NK-92 (cell line): ENCODE results near the gene ATP6V0D1.

Experiments
- DNase-seq: peaks from one replicate; lab custom pipeline; 2025; ENCODE audit not compliant: unreplicated experiment; lab: John Stamatoyannopoulos, UW

Gene ATP6V0D1

GRCh38 chr16:67445913-67446907 lies 34.7 kb downstream of the ATP6V0D1 start:
- DNase-seq, result no peak

- no peak for DNase-seq
Measured at GRCh38 chr16:67445441-67445912, 35.5 kb downstream of the ATP6V0D1 start.

DNA sequence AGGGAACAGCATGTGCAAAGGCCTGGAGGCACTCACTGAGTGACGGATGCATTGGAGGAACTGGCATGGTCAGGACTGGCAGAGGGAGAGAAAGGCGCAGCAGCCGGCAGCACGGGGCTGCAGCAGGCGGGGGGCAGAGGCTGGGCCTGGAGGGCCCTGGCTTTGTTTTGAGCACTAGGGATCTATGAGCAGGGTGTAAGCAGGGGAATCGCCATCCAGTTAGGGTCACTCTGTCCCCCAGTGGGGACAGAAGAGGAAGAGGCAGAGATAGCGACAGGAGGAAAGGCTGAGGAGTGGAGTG lies 35.9 kb downstream of the ATP6V0D1 start:
- no peak for DNase-seq

- DNase-seq, result no peak
Measured at GRCh38 chr16:67444259-67445125, 36.5 kb downstream of the ATP6V0D1 start.

- DNase-seq, result no peak
Measured at GRCh38 chr16:67443265-67443664, 37.7 kb downstream of the ATP6V0D1 start.

DNA sequence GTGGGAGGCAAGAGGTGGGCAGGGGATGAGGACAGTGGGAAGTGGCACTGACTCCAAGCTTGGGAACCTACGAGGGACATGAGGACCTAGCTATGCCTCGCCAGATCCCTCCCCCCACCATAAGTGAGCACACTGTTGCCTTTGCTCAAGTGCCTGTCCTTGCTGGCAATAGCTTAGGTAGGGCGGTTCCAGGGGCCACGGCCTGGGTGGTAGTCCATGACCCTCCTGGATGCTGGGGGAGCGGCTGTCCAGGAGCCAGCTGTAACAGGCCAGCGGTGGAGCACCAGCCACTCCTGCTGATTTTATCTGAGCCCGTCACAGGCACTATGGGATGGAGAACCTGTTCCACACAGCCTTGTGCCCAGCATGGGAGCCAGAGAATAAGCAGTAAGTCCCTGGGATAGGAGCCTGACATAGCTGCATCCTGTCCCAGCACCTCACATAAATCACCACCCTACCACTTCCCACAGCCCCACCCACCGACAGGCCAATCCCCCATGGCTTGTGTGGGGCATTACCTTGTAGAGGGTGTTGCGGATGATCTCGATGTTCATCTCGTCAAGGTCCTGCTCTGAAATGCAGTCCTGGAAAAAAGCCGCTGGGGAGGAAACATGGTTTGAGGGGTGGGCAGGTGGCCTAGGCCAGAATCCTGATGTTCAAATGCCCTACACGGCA lies 38.2 kb downstream of the ATP6V0D1 start:
- no peak for DNase-seq

- no peak for DNase-seq
Measured at GRCh38 chr16:67441907-67442306, 39.0 kb downstream of the ATP6V0D1 start.

- no peak for DNase-seq
Measured at GRCh38 chr16:67441271-67441753, 39.6 kb downstream of the ATP6V0D1 start.

DNA sequence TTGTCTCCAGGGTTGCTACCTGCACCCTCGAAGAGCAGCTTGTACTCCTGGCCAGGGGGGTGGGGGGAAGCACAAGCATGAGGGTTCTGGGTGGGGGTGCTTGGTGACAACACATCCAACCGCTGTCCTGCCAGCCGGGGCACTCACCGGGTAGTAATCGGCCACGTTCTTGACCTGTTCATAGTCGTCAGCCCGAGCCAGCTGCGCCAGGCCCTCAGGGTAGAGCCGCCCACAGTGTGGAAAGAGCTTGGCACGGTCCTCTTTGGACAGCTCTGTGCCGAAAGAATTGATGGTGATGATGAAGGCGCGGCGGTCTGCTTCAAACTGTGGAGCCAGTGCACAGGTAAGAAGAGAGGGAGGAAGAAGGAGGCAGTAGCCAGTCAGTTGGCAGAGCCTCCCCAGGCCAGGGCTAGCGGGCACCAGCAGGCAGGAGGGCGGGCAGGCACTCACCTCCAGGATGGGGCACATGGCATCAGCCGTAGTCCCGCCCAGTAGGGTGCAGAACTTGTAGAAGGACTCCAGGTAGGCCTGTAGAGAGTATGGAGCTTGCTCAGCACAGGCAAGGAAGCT lies 42.0 kb downstream of the ATP6V0D1 start:
- no peak for DNase-seq

- no peak for DNase-seq
Measured at GRCh38 chr16:67438098-67438791, 42.7 kb downstream of the ATP6V0D1 start.

DNA sequence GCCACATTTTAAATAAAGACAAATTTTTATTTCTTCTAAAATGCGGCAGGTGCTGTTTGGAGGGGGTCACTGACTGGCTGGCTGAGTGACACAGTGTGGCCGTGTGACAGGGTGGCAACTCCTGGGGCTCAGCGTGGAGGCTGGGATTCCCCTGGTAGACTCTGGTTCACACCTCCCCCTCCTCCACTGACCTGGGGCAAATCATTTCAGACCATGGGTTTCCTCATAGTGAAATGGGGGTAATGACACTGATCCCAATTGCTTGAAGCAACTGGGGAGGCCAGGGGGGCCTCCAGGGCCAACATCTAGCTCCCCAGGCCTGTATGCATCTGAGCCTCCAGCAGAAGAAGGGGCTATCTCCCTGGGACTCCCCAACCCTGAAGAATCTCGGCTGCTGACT lies 43.4 kb downstream of the ATP6V0D1 start:
- DNase-seq, result no peak

GRCh38 chr16:67436640-67437193 lies 44.2 kb downstream of the ATP6V0D1 start:
- no peak for DNase-seq

DNA sequence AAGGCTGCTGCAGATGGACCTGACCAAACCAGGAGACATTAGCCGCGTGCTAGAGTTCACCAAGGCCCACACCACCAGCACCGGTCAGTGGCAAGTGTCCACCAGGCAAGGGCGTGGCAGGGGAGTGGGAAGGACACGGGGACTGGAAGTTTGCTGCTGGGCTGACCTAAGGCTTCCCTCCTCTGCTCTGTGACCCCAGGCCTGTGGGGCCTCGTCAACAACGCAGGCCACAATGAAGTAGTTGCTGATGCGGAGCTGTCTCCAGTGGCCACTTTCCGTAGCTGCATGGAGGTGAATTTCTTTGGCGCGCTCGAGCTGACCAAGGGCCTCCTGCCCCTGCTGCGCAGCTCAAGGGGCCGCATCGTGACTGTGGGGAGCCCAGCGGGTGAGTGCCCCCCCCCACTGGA lies 45.2 kb downstream of the ATP6V0D1 start:
- no peak for DNase-seq

DNA sequence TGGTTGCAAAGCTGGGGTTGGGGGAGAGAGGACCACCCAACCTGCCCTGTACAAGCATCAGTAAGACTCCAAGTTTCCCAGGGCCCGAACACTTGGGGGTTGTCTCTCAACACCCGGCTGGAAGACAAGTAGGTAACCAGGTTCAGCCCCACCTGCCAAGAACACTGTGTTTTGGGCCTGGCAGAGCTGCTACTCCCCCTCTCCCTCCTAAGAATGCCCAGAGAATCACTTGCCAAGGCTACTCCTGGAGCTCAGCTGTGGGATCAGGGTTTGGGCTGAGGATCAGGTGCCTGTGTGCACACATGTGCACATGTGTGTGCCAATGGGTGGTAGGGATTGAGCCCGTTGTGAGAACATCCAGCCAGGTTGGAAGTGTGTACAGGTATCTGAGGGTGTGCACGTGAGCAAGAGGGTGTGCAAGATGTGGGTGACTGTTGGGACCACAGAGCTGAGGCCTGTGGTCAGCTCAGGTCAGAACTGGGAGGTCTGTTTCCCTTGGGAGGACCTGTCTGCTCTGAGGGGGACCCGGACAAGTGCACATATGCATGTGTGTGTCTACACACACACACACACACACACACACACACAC lies 47.7 kb downstream of the ATP6V0D1 start:
- DNase-seq, result no peak

- no peak for DNase-seq
Measured at GRCh38 chr16:67432506-67432890, 48.5 kb downstream of the ATP6V0D1 start.

DNA sequence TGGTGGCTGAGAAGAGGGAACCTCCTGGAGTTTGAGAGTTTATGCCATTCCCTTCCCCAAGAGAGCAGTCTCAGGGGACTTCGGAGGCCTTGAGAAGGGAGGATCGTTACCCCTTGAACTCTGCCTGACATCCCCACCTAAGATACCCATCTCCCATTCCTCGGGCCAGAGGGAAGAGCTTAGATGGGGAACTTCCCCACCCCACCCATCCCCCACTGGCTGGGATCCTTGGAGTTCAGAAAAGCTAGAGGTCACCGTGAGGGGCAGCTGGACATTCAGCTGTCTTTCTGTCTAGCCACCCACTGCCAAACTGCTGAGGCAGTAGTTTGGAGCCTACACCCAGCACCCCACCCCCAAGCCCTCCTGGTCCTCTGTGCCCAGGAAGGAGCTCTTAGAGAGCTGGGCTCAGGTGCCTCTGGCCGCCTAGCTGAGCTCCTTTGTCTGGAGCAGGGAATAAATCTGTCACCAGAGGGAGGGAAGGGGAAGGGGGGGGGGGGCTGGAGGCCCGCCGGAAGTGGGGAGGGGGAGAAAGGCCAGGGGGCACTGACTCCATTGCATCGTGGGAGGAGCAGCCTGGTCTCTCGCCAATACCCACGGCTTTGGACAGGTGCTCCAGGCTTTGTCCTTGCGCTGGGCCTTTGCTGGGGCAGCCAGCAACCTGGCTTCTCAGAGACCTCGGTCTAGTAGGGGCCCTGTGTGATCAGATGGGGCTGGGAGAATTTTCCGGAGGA lies 49.0 kb downstream of the ATP6V0D1 start:
- no peak for DNase-seq

DNA sequence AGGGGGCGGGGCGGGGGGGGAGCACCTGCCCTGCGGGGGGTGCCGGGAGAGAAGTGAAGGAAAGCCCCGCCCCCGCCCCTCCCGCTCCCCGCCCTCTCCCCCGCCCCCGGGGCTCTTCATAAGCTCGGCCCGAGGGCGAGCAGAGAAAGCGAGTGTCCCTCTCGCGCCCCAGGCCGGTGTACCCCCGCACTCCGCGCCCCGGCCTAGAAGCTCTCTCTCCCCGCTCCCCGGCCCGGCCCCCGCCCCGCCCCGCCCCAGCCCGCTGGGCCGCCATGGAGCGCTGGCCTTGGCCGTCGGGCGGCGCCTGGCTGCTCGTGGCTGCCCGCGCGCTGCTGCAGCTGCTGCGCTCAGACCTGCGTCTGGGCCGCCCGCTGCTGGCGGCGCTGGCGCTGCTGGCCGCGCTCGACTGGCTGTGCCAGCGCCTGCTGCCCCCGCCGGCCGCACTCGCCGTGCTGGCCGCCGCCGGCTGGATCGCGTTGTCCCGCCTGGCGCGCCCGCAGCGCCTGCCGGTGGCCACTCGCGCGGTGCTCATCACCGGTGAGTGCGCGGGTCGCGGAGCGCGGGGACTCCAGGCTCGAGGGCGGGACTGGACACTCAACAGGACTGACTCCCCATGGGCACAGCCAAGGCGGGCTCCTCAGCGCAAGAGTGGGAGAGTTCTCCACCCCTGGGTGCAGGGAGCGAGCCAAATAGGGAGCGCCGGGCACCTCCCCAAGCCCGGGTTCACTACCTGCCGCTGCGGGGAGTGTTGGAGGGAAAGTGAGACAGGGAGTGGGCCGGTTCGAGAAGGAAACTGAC lies 49.8 kb downstream of the ATP6V0D1 start, which contains the start of gene HSD11B2:
HSD11B2 (plus strand) TSS at position 145 of the 798 bp plus-strand sequence; CDS start at position 273, 128 bp downstream.
- no peak for DNase-seq

GRCh38 chr16:67430504-67430976 lies 50.4 kb downstream of the ATP6V0D1 start:
- DNase-seq, result no peak
